Activated CD8-positive, alpha-beta memory T cell treated with anti-CD3 and anti-CD28 coated beads for 24 hours (primary cell): Measurements from ENCODE around the gene FANCL.
"Not testable (repeated sequence)": the region's sequence is repeated elsewhere in the genome, so short reads cannot be mapped to it uniquely, and the experiment has no call there.

Experiments
- DNase-seq: peaks from one replicate; pipeline ENCODE4 v3.0.0-alpha.2; 2020

FANCL gene

GRCh38 chr2:58240670-58241545 lies at the start of gene FANCL:
Gene FANCL (minus strand): TSS chr2:58241325. CDS start chr2:58241313, 12 bp downstream.
- peak; percentile 93 for DNase-seq

- DNase-seq: no peak
Observed at GRCh38 chr2:58289029-58289428, 47.9 kb upstream of the FANCL start.

GRCh38 chr2:58283931-58284330 lies 42.8 kb upstream of the FANCL start:
- no peak for DNase-seq

GRCh38 chr2:58275144-58275543 lies 34.0 kb upstream of the FANCL start:
- DNase-seq: not testable (repeated sequence)

- DNase-seq: no peak
Observed at GRCh38 chr2:58271826-58272225, 30.7 kb upstream of the FANCL start.

GRCh38 chr2:58268685-58269084 lies 27.6 kb upstream of the FANCL start:
- DNase-seq: no peak

GRCh38 chr2:58266211-58266610 lies 25.1 kb upstream of the FANCL start:
- no peak for DNase-seq

GRCh38 chr2:58261209-58261608 lies 20.1 kb upstream of the FANCL start:
- DNase-seq: no peak

GRCh38 chr2:58258456-58258855 lies 17.3 kb upstream of the FANCL start:
- DNase-seq: not testable (repeated sequence)

- not testable (repeated sequence) for DNase-seq
Observed at GRCh38 chr2:58251331-58252201, 10.4 kb upstream of the FANCL start.

GRCh38 chr2:58241546-58241864 lies 380 bp upstream of the FANCL start:
- no peak for DNase-seq

- DNase-seq: no peak
Observed at GRCh38 chr2:58239243-58239925, 1.7 kb downstream of the FANCL start.

GRCh38 chr2:58237741-58238140 lies 3.4 kb downstream of the FANCL start:
- DNase-seq: no peak

- no peak for DNase-seq
Observed at GRCh38 chr2:58235984-58236383, 5.1 kb downstream of the FANCL start.

GRCh38 chr2:58235170-58235569 lies 6.0 kb downstream of the FANCL start:
- no peak for DNase-seq

GRCh38 chr2:58228299-58228698 lies 12.8 kb downstream of the FANCL start:
- DNase-seq: no peak

- DNase-seq: no peak
Observed at GRCh38 chr2:58227171-58227917, 13.8 kb downstream of the FANCL start.

- no peak for DNase-seq
Observed at GRCh38 chr2:58221909-58222308, 19.2 kb downstream of the FANCL start.

GRCh38 chr2:58215429-58215828 lies 25.7 kb downstream of the FANCL start:
- DNase-seq: no peak

GRCh38 chr2:58210951-58211568 lies 30.1 kb downstream of the FANCL start:
- not testable (repeated sequence) for DNase-seq

GRCh38 chr2:58207189-58207588 lies 33.9 kb downstream of the FANCL start:
- DNase-seq: no peak

- DNase-seq: no peak
Observed at GRCh38 chr2:58206785-58207184, 34.3 kb downstream of the FANCL start.
